SK-N-SH (cell line): ENCODE data around the gene SMG1. TPM values are rescaled to one million over a fixed set of nuclear protein-coding genes. Genes with fewer than 3 reads are reported as not detected.

ENCODE experiments used
- CTCF ChIA-PET: fragments of 300-600, 350-600 bp; formaldehyde crosslinking; extraction: SDS; loops from one replicate; lab custom pipeline; 2021; lab: Yijun Ruan, JAX
- POLR2A ChIA-PET: fragments of 350-600 bp; sonication (Branson Sonifier 250); formaldehyde crosslinking; extraction: SDS; loops from one replicate; lab custom pipeline; 2020; ENCODE audit warnings: antibody characterized with exemption, inconsistent platforms; lab: Yijun Ruan, JAX
- DNase-seq: peaks from one replicate; pipeline ENCODE4 v3.0.0; 2012
- H2AFZ ChIP-seq: fragments of 200-600 bp; sonication (generic); 2 replicates; pipeline ENCODE4 v1.8.1; 2016; ENCODE audit warnings: antibody characterized with exemption, mild to moderate bottlenecking, low read depth
- H3F3A ChIP-seq: fragments of 200-600 bp; sonication (generic); replicated peaks from 2 replicates; pipeline ENCODE3; 2016; ENCODE audit warnings: antibody characterized with exemption, mild to moderate bottlenecking; ENCODE audit not compliant: insufficient read depth
- H3K27ac ChIP-seq, 2 experiments: fragments of 200-500 bp in 1 of 2; fragments of 200-600 bp in 1 of 2; sonication (Bioruptor generic) in 1 of 2; sonication (generic), shearing (Covaris generic) in 1 of 2; 2 replicates each; pipeline versions ENCODE4 v1.5.1 to v1.6.1; 2014 to 2016; ENCODE audit warnings: low read depth in 2 of 2, inconsistent platforms in 1 of 2, low read length in 1 of 2, mild to moderate bottlenecking in 1 of 2, mixed read lengths in 1 of 2
- H3K27me3 ChIP-seq: fragments of 200-600 bp; sonication (generic), shearing (Covaris generic); 2 replicates; pipeline ENCODE4 v1.6.1; 2016; ENCODE audit warnings: mixed run types; ENCODE audit not compliant: insufficient read depth
- H3K36me3 ChIP-seq, 2 experiments: fragments of 200-500 bp in 1 of 2; fragments of 200-600 bp in 1 of 2; sonication (Bioruptor generic) in 1 of 2; sonication (generic) in 1 of 2; replicated peaks in 1 of 2; 2 replicates each; pipeline versions ENCODE3 to v1.5.1; 2014 to 2016; ENCODE audit warnings: low read length in 1 of 2, mild to moderate bottlenecking in 1 of 2; ENCODE audit not compliant: insufficient read depth in 2 of 2, control insufficient read depth in 1 of 2
- H3K4me1 ChIP-seq, 2 experiments: fragments of 200-500 bp in 1 of 2; fragments of 200-600 bp in 1 of 2; sonication (Bioruptor generic) in 1 of 2; sonication (generic), shearing (Covaris generic) in 1 of 2; 2 replicates each; pipeline versions ENCODE4 v1.5.1 to v1.6.1; 2014 to 2016; ENCODE audit warnings: low read depth in 1 of 2, low read length in 1 of 2, mixed run types in 1 of 2; ENCODE audit not compliant: insufficient read depth in 2 of 2, control insufficient read depth in 1 of 2
- H3K4me2 ChIP-seq: fragments of 200-600 bp; sonication (generic), shearing (Covaris generic); 2 replicates; pipeline ENCODE4 v1.6.1; 2017; ENCODE audit warnings: mixed run types
- H3K4me3 ChIP-seq, 2 experiments: fragments of 200-500 bp in 1 of 2; fragments of 200-600 bp in 1 of 2; sonication (Bioruptor generic) in 1 of 2; sonication (generic), shearing (Covaris generic) in 1 of 2; 2 replicates each; pipeline versions ENCODE4 v1.5.1 to v1.8.1; 2014 to 2016; ENCODE audit warnings: low read depth in 2 of 2, inconsistent platforms in 1 of 2, low read length in 1 of 2, mild to moderate bottlenecking in 1 of 2, mixed read lengths in 1 of 2, moderate library complexity in 1 of 2
- H3K79me2 ChIP-seq: fragments of 200-600 bp; sonication (generic); 2 replicates; pipeline ENCODE4 v1.8.1; 2017; ENCODE audit warnings: mild to moderate bottlenecking; ENCODE audit not compliant: insufficient read depth
- H3K9ac ChIP-seq: fragments of 200-600 bp; sonication (generic); 2 replicates; pipeline ENCODE4 v1.6.1; 2017; ENCODE audit warnings: mixed run types
- H3K9me2 ChIP-seq: fragments of 200-600 bp; sonication (generic); 2 replicates; pipeline ENCODE4 v1.6.1; 2017; ENCODE audit warnings: mixed run types
- H3K9me3 ChIP-seq: fragments of 200-600 bp; sonication (generic); 2 replicates; pipeline ENCODE4 v1.6.1; 2017; ENCODE audit warnings: mixed run types, mild to moderate bottlenecking, moderate library complexity
- H4K20me1 ChIP-seq: fragments of 200-600 bp; sonication (generic); 2 replicates; pipeline ENCODE4 v1.6.1; 2017; ENCODE audit warnings: mild to moderate bottlenecking, mixed run types; ENCODE audit not compliant: insufficient read depth
- EP300 ChIP-seq, 2 experiments: IDR thresholded peaks; 2 replicates each; pipeline versions ENCODE4 v1.4.0 to v1.6.1; 2012; ENCODE audit warnings: borderline replicate concordance in 1 of 2, low read depth in 1 of 2, low read length in 1 of 2
- EZH2phosphoT487 ChIP-seq: fragments of 200-600 bp; sonication (generic); IDR thresholded peaks from 2 replicates; pipeline ENCODE4 v1.6.1; 2017; ENCODE audit warnings: low read depth, mixed run types, mild to moderate bottlenecking, antibody characterized with exemption, moderate library complexity, borderline replicate concordance
- FOSL2 ChIP-seq: IDR thresholded peaks from 2 replicates; pipeline ENCODE4 v1.4.0; 2012; ENCODE audit warnings: low read depth, mild to moderate bottlenecking, moderate library complexity, borderline replicate concordance
- FOXJ3 ChIP-seq: sonication (generic); formaldehyde crosslinking; IDR thresholded peaks from 2 replicates; pipeline ENCODE4 v1.5.1; 2020; ENCODE audit warnings: mild to moderate bottlenecking, missing genetic modification reagents
- FOXM1 ChIP-seq: IDR thresholded peaks from 2 replicates; pipeline ENCODE4 v1.4.0; 2012; ENCODE audit warnings: low read depth, mild to moderate bottlenecking
- GABPA ChIP-seq: IDR thresholded peaks from 2 replicates; pipeline ENCODE4 v1.4.0; 2012; ENCODE audit warnings: low read depth, mild to moderate bottlenecking
- GATA2 ChIP-seq: sonication (generic); formaldehyde crosslinking; IDR thresholded peaks from 2 replicates; pipeline ENCODE4 v1.5.0; 2020; ENCODE audit warnings: mild to moderate bottlenecking, missing genetic modification reagents
- IRF3 ChIP-seq: fragments of 150-350 bp; IDR thresholded peaks from 2 replicates; pipeline ENCODE4 v1.6.1; 2016; ENCODE audit warnings: mild to moderate bottlenecking, low read depth, low read length
- JUND ChIP-seq: IDR thresholded peaks from 2 replicates; pipeline ENCODE4 v1.4.0; 2012
- MXI1 ChIP-seq: IDR thresholded peaks from 2 replicates; pipeline ENCODE4 v1.6.1; 2012; ENCODE audit warnings: mild to moderate bottlenecking, low read depth, low read length, improper control_type of control experiment
- NFIC ChIP-seq: IDR thresholded peaks from 2 replicates; pipeline ENCODE4 v1.4.0; 2012; ENCODE audit warnings: borderline replicate concordance
- NRF1 ChIP-seq: IDR thresholded peaks from 2 replicates; pipeline ENCODE4 v1.6.1; 2012; ENCODE audit warnings: low read depth, mild to moderate bottlenecking, low read length
- PBX3 ChIP-seq: IDR thresholded peaks from 2 replicates; pipeline ENCODE4; 2012
- POLR2AphosphoS5 ChIP-seq: IDR thresholded peaks from 2 replicates; pipeline ENCODE4 v1.6.1; 2012; ENCODE audit warnings: low read depth, low read length
- RCOR1 ChIP-seq: fragments of 150-350 bp; IDR thresholded peaks from 2 replicates; pipeline ENCODE4 v1.6.1; 2017; ENCODE audit warnings: antibody characterized with exemption, low read length
- RFX5 ChIP-seq: IDR thresholded peaks from 2 replicates; pipeline ENCODE4 v1.6.1; 2012; ENCODE audit warnings: mild to moderate bottlenecking, improper control_type of control experiment, low read length
- SIN3A ChIP-seq: IDR thresholded peaks from 2 replicates; pipeline ENCODE4 v1.6.1; 2012; ENCODE audit warnings: low read depth, mild to moderate bottlenecking, low read length, moderate library complexity, borderline replicate concordance
- SMC3 ChIP-seq: IDR thresholded peaks from 2 replicates; pipeline ENCODE4 v1.6.1; 2012; ENCODE audit warnings: low read depth, low read length, improper control_type of control experiment
- TEAD4 ChIP-seq: IDR thresholded peaks from 2 replicates; pipeline ENCODE4 v1.4.0; 2012; ENCODE audit warnings: mild to moderate bottlenecking, borderline replicate concordance; ENCODE audit not compliant: insufficient read depth
- USF1 ChIP-seq: IDR thresholded peaks from 2 replicates; pipeline ENCODE4 v1.4.0; 2012; ENCODE audit warnings: low read depth, borderline replicate concordance
- YY1 ChIP-seq: IDR thresholded peaks from 2 replicates; pipeline ENCODE4 v1.4.0; 2012; ENCODE audit warnings: low read depth, mild to moderate bottlenecking
- WGBS: methylation state at CpG from one replicate; pipeline ENCODE4 v1.1.6; 2017; ENCODE audit warnings: low lambda C conversion rate; 5-methylcytosine and 5-hydroxymethylcytosine counted together
- polyA plus RNA-seq, 3 experiments: library from polyadenylated mRNA; depleted of rRNA; stranded (reverse); fragments of >200 nt; gene quantifications; 2 replicates each; pipeline ENCODE4 v1.2.3, GENCODE V29; 2012
- TF ChIP-seq, protein P1 (sequence below): IDR thresholded peaks from 2 replicates; pipeline ENCODE4 v1.4.0; 2012; ENCODE audit warnings: low read depth, borderline replicate concordance

The SMG1 gene
- polyA plus RNA-seq, 1 of the 3 experiments (the other 2 are of a cell fraction), result 11.2 TPM

- TF ChIP-seq MXI1 (no peak), TEAD4 (no peak)
Measured at GRCh38 chr16:18802767-18803343, 123.4 kb downstream of the SMG1 start (continued).

DNA sequence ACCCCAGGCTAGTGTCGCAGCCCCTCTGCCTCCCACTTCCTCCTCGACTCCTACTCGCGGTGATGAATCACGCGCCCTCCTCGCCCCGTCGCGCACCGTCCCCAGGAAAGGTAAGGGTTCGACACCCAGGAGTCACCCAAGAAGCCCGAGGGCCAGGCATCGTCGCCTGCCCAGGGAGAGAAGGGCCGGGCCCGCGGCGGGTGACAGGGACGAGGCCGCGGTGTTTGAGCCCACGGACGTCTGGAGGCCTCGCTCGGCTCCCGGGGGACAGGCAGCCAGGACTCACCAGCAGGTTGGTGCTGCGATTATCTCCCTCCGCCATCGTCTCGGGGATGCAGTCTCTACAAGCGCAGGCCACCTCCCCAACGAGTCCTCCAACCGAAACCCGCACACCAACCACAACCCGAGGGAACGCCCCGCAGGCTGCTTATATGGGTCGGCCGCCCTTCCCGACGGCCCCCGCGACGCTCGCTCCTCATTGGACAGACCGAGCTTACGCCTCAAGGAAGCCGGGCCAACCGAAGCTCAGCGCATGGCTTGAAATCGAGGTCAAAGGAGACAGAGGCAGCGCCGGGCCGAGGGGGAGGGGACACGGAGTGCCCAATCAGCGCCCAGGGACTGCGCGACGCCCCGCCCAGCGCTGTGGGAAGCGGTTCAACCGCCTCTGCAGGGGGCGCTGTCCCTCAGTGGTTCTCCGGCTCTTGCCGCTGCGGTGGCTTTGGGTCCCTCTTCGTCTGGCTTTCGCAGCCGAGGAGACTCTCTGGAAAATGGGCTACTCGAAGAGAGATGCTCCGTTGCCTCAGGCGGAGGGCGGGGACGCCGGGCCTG lies 124.8 kb downstream of the SMG1 start, which contains the start of gene ARL6IP1:
Gene ARL6IP1, minus strand, starts transcription at position 405 of the 828 bp plus-strand sequence. Its CDS starts 83 bp downstream, at position 322.
- Histone ChIP-seq H3F3A (peaks cover 24% of the 10 kb centered on the region), H3K4me3 (peak within 1 kb of the TSS; percentile 97 to 98), H3K4me2 (peak within 1 kb of the TSS; percentile 83), H3K27me3 (no peaks in the 10 kb centered on the region), H3K79me2 (peaks cover 65% of the 10 kb centered on the region), H2AFZ (peak within 1 kb of the TSS; percentile 72), H3K9me3 (no peaks in the 10 kb centered on the region), H3K4me1 (peaks cover 11 to 38% of the 10 kb centered on the region in 2 experiments; a peak in 3 of 4 replicates), H4K20me1 (peaks cover 35% of the 10 kb centered on the region), H3K27ac (peak within 1 kb of the TSS; percentile 86 to 96), H3K9ac (peak within 1 kb of the TSS; percentile 96), H3K9me2 (no peaks in the 10 kb centered on the region), H3K36me3 (peaks cover 19 to 21% of the 10 kb centered on the region in 2 experiments)
- 7% methylated on average over 5 of the region's 77 CpGs for WGBS
- CTCF ChIA-PET, result interaction anchor here (0.6 to 2.1 kb wide), 21 partner anchors 8 to 182 kb away, joined by 3 to 24 read pairs (median 4); partner anchors contain the start of genes RPS15A and TMC7
- POLR2A ChIA-PET, result interaction anchor here (0.7 to 4.9 kb wide), 11 partner anchors 9 to 266 kb away, joined by 3 to 56 read pairs (median 4); partner anchors contain the start of genes RPS15A and SMG1
- DNase-seq, result peak; percentile 97
- TF ChIP-seq TEAD4 (no peak), RFX5 (no peak), FOXM1 (peak; percentile 100), NRF1 (peak; percentile 44; the same call in 1 of the 2 replicates), JUND (no peak), PBX3 (no peak), FOXJ3 (CRISPR knock-in tag) (no peak), NFIC (no peak), YY1 (no peak), FOSL2 (0 out of 2 replicates have a peak, but pooled peaks have one; percentile 2), POLR2AphosphoS5 (peak; percentile 99), GATA2 (CRISPR knock-in tag) (peak; percentile 44), GABPA (no peak), SMC3 (peak; percentile 34), RCOR1 (no peak), SIN3A (peak; percentile 97), USF1 (no peak), MXI1 (peak; percentile 62; the same call in 1 of the 2 replicates), EZH2phosphoT487 (no peak), EP300 (IDR thresholded peaks at IDR 0.05; ENCODE audit: borderline replicate concordance in 1 of 2, low read depth in 1 of 2, low read length in 1 of 2) (peak in 1 of 2 experiments; percentile 24; a peak in 1 of 4 replicates), IRF3 (0 out of 2 replicates have a peak, but pooled peaks have one; percentile 15)
- TF ChIP-seq, protein P1, sequence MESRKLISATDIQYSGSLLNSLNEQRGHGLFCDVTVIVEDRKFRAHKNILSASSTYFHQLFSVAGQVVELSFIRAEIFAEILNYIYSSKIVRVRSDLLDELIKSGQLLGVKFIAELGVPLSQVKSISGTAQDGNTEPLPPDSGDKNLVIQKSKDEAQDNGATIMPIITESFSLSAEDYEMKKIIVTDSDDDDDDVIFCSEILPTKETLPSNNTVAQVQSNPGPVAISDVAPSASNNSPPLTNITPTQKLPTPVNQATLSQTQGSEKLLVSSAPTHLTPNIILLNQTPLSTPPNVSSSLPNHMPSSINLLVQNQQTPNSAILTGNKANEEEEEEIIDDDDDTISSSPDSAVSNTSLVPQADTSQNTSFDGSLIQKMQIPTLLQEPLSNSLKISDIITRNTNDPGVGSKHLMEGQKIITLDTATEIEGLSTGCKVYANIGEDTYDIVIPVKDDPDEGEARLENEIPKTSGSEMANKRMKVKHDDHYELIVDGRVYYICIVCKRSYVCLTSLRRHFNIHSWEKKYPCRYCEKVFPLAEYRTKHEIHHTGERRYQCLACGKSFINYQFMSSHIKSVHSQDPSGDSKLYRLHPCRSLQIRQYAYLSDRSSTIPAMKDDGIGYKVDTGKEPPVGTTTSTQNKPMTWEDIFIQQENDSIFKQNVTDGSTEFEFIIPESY, result no peak
